Inflammatory macrophage (primary cell): ENCODE measurements around the gene IRGC.
"Not testable (repeated sequence)": the region's sequence is repeated elsewhere in the genome, so short reads cannot be mapped to it uniquely, and the experiment has no call there.

ENCODE experiments used
- DNase-seq, 2 donors: peaks; one replicate each; pipeline ENCODE4 v3.0.0-alpha.2; 2020 to 2022

The IRGC gene

DNA sequence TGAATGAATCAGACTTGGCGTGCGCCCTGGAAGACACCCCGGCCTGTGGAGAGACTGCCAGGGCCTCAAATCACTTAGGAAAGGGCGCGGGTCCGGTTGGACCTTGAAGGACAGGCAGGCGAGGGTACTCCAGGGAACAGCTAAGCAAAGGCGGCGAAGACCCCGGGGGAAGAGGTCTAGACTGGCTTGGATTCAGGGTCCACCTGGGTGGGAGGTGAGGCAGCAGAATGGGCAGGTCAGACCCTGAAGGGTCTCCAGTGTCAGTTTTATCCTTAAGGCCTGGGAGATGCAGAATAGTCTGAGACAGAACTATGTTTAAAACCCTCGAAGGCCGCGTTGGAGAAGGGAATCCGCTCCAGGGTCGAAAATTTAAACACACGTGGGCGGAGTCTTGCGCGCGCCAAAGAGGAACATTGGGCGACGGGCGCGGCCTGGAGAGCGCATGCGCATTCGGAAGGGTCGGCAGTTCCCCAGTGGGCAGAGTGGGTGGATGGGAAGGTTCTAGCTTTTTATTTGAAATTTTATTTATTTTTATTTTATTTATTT lies 39.5 kb downstream of the IRGC start:
- DNase-seq: peak; percentile 88 to 93

DNA sequence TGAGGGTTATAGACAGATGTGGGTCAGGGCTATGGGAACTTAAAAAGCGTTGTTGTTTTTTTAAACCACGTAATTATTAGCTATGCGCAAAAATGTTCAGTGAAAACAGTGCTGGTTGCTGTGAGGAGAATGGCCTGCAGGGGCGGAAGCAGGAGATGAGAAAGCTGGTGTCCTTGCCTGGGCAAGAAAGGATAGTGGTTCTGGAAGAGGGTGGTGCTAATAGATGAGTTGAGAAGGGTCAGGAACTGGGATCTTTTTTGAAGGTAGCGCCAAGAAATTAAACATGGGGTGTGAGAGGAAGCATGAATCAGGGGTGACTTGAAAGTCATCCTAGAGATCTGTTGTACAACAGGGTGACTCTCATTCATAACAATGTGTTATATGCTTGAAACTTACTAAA lies 43.6 kb downstream of the IRGC start:
- DNase-seq: peak; percentile 15 to 28

DNA sequence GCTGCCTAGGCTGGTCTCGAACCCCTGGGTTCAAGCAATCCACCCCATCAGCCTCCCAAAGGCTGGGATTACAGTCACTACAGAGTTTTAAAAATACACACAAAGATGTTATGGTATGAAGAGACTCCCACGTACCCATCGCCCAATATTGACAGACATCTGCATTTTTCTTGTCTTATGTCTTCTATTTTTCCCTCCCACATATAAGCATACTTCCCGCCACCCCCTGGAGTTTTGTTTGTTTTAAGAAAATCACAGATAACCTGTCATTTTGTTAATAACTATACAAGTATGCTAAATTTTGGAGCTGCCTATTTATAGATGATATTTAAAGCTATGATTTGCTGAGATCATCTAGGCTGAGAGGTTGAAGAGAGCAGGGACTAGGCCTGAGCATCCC lies 45.1 kb downstream of the IRGC start:
- DNase-seq: no peak

- no peak for DNase-seq
Observed at GRCh38 chr19:43762814-43763213, 46.9 kb downstream of the IRGC start.

- DNase-seq: peak; percentile 90 to 97
Observed at GRCh38 chr19:43763473-43763939, 47.6 kb downstream of the IRGC start.

DNA sequence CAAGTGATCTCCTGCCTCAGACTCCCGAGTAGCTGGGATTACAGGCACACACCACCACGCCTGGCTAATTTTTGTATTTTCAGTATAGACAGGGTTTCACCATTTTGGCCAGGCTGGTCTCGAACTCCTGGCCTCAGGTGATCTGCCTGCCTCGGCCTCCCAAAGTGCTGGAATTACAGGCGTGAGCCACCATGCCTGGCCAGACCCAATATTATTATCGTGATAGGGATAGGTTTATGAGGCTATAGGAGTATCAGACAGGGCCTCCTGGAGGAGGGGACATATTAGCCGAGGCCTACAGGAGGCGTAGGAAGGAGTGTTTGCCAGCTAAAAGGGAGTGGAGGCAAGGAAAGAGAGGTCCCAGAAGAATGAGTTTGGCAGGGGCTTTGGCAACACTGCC lies 48.8 kb downstream of the IRGC start:
- not testable (repeated sequence) for DNase-seq

- peak; percentile 92 to 97 for DNase-seq
Observed at GRCh38 chr19:43765109-43765876, 49.4 kb downstream of the IRGC start.

- no peak for DNase-seq
Observed at GRCh38 chr19:43766755-43767043, 50.8 kb downstream of the IRGC start.

DNA sequence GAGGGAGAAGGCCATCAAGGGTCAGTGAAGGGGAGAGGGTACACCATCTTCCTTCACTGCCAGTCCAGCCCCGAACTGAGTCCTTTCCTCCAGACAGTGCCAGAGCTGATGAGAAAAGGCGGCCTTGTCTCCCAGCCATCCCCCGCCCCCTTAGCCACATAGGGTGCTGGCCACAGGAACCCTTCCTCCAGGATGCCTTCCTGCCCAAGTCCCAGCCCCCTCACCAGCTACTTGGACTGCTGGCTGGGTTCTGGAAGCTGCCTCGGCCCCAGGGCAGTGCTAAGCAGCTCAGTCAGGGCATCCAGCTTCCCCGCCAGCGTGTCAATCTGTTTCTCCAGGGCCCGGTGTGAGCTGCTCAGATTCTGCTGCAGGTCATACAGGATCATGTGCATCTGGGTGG lies 51.4 kb downstream of the IRGC start:
- no peak for DNase-seq

- DNase-seq: no peak
Observed at GRCh38 chr19:43767818-43768217, 51.9 kb downstream of the IRGC start.

GRCh38 chr19:43768273-43769050 lies 52.6 kb downstream of the IRGC start:
- peak; percentile 86 to 94 for DNase-seq

- DNase-seq: no peak
Observed at GRCh38 chr19:43769256-43769655, 53.4 kb downstream of the IRGC start.
